GM21447 (cell line): ENCODE data around the gene SPINK7.
A peak's percentile ranks its signal among the peaks of the same experiment; 100 is the strongest.
"Not testable (repeated sequence)": the region's sequence is repeated elsewhere in the genome, so short reads cannot be mapped to it uniquely, and the experiment has no call there.

Experiments used
- ATAC-seq: cut with Tn5 transposase; IDR thresholded peaks from one replicate; pipeline ENCODE4 v1.9.1; 2021; ENCODE audit not compliant: unreplicated experiment

Gene SPINK7

GRCh38 chr5:148312153-148312552 is at the start of gene SPINK7:
SPINK7 (plus strand) TSS chr5:148312423; CDS start chr5:148312484, 61 bp downstream.
- no peak for ATAC-seq

GRCh38 chr5:148267962-148268361 is 44.3 kb upstream of the SPINK7 start:
- ATAC-seq = no peak

GRCh38 chr5:148268566-148268965 is 43.7 kb upstream of the SPINK7 start, which contains the start of gene SPINK13:
SPINK13 (plus strand) TSS chr5:148268794; CDS start chr5:148270073, 1,279 bp downstream.
- no peak for ATAC-seq

DNA sequence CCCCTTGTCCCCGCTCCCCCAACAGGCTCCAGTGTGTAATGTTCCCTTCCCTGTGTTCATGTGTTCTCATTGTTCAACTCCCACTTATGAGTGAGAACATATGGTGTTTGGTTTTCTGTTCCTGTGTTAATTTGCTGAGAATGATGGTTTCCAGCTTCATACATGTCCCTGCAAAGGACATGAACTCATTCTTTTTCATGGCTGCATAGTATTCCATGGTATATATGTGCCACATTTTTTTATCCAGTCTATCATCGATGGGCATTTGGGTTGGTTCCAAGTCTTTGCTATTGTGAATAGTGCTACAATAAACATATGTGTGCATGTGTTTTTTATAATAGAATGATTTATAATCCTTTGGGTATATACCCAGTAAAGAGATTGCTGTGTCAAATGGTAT is 37.1 kb upstream of the SPINK7 start:
- not testable (repeated sequence) for ATAC-seq

DNA sequence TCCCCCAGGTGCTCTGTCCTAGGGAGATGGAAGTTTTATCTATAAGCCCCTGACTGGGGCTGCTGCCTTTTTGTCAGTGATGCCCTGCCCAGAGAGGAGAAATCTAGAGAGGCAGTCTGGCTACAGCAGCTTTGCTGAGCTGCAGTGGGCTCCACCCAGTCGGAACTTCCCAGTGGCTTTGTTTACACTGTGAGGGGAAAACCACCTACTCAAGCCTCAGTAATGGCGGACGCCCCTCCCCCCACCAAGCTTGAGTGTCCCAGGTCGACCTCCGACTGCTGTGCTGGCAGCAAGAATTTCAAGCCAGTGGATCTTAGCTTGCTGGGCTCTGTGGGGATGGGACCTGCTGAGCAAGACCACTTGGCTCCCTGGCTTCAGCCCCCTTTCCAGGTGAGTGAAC is 31.3 kb upstream of the SPINK7 start:
- ATAC-seq = not testable (repeated sequence)

GRCh38 chr5:148281336-148281735 is 30.9 kb upstream of the SPINK7 start:
- not testable (repeated sequence) for ATAC-seq

DNA sequence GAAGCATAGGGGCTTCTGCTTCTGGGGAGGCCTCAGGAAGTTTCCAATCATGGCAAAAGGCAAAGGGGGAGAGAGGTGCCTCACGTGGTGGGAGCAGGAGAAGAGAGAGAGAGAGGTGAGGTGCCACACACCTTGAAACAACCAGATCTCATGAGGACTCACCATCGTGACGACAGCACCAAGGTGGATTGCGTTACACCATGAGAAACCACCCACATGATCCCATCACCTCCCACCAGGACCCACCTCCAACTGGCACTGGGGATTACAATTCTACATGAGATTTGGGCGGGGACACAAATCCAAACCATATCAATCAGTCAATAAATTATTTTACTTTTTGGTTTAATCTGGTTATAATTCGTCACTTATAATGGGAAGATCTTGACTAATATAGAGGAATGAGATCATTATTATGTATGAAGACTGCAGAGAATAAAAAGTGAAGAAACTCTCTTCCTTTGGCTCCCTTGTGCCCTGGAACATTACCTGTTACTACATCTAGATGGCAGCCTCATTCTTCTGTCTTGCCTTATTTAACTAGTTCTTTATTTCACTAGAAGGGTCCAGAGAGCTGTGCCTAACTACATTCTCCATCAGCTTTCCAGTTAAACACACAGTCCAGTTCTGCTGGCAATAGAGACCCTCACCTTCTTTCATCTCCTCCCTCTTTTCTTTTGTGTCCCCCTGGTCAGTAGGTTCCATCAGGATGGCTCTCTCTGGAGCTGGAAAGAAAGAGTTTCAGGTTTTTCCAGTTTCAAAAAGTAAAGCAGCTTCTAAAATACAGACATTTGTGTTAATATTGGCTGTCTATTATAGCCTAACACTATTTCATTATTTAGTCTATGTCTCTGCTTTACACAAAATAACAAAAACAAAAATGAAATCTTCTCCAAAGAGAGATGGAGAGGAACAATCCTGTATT is 21.7 kb upstream of the SPINK7 start:
- no peak for ATAC-seq

- ATAC-seq = no peak
Measured at GRCh38 chr5:148297731-148298130, 14.5 kb upstream of the SPINK7 start.

- no peak for ATAC-seq
Measured at GRCh38 chr5:148306446-148306845, 5.8 kb upstream of the SPINK7 start.

DNA sequence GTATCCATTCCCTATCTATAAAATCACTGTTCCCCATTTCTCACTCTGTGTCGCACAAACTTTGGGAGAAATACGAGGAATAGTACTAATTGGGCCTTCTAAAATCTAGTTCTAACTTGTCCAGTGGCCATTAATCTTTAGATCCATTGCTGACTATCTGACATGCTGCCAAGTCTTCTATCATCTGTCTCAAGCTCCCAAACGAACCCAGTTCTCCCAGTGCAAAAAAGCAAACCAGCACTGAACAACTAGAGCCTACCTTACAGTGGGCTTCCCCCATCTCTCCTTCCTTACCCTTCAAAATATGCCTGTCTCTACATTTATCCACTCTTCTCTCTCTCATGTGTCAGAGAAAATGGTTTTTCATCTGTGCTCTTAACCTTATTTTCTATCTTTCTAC is 3.2 kb upstream of the SPINK7 start:
- ATAC-seq = no peak

DNA sequence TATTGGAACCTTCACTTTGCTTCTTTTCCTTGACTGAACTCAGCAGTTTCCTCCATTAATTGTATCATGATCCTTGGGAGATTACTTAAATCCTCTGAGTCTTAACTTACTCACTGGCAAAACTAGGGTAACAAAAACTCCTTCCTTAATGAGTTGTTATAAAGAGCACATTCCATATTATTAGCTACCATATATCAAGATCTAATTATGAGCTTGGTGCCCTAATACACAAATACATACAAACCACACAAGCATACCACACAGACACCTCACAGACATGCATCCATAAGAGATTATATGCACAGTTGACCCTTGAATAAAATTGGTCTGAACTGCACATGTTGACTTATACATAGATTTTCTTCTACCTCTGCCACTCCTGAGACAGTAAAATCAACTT is 2.5 kb upstream of the SPINK7 start:
- no peak for ATAC-seq

DNA sequence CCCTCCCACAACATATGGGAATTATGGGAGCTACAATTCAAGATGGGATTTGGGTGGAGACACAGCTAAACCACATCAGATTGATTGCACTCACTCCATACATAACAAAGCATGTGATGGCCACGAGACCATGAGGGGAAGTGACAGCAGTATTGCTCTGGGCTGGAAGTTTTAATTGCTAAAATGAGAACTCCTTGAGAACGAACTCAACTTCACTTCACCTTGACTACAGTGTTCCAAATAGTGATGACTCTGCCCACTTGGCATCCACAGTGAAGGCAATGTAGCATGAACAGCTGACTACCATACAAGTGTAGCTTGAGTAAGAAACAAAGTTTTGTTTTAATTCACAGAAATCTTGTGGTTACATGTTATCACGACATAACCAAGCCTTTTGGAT is 739 bp upstream of the SPINK7 start:
- ATAC-seq = no peak

GRCh38 chr5:148314187-148314586 is 2.0 kb downstream of the SPINK7 start:
- ATAC-seq = no peak

DNA sequence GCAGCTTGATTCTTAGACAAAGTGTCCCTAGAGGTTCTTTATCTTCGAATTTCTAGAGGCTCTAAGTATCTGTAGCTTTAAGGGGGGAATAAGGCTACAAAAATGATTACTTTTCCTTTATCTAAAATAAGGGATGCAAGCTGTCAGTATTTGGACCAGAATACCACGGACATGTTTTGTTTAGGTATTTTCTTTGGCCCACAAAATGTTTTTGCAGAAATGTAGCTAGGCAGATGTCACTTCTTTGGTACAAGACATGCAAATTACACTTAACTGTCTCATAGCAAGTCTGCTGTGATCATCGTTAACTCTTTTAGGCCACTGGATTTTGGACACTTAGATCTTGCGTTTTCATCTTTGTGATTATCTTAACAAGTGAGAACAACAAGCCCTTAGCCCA is 2.5 kb downstream of the SPINK7 start:
- no peak for ATAC-seq

DNA sequence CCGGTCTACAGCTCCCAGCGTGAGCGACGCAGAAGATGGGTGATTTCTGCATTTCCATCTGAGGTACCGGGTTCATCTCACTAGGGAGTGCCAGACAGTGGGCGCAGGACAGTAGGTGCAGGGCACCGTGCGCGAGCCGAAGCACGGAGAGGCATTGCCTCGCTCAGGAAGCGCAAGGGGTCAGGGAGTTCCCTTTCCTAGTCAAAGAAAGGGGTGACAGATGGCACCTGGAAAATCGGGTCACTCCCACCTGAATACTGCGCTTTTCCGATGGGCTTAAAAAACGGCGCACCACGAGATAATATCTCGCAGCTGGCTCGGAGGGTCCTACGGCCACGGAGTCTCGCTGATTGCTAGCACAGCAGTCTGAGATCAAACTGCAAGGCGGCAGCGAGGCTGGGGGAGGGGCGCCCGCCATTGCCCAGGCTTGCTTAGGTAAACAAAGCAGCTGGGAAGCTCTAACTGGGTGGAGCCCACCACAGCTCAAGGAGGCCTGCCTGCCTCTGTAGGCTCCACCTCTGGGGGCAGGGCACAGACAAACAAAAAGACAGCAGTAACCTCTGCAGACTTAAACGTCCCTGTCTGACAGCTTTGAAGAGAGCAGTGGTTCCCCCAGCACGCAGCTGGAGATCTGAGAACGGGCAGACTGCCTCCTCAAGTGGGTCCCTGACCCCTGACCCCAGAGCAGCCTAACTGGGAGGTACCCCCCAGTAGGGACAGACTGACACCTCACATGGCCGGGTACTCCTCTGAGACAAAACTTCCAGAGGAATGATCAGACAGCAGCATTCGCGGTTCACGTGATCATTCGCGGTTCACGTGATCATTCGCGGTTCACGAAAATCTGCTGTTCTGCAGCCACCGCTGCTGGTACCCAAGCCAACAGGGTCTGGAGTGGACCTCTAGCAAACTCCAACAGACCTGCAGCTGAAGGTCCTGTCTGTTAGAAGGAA is 8.1 kb downstream of the SPINK7 start:
- ATAC-seq = not testable (repeated sequence)

DNA sequence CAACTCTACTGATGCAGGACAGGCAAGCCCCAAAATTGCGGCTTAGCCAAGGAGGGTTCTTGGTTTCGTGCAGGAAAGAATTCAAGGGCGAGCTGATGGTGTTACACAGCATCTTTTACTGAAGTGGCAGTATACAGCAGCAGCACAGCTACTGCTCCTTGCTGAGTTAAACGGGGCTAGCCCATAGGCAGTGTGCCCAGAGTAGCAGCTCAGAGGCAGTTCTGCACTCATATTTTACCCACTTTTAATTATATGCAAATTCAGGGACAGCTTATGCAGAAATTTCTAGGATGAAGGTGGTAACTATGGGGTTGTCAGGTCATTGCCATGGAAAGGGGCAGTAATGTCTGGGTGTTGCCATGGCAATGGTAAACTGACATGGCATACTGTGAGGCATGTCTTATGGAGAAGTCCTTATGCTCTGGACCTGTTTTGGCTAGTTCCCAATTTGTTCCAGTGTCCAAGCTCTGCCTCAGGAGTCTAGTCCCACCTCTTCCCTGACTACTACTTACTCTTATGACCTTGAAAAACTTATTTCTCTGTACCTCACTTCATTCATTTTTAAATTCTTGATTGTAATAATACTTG is 21.1 kb downstream of the SPINK7 start:
- no peak for ATAC-seq

- no peak for ATAC-seq
Measured at GRCh38 chr5:148335259-148335658, 23.0 kb downstream of the SPINK7 start, which contains the start of gene SPINK9. SPINK9 (plus strand) TSS chr5:148335559; CDS start chr5:148335614, 55 bp downstream.

DNA sequence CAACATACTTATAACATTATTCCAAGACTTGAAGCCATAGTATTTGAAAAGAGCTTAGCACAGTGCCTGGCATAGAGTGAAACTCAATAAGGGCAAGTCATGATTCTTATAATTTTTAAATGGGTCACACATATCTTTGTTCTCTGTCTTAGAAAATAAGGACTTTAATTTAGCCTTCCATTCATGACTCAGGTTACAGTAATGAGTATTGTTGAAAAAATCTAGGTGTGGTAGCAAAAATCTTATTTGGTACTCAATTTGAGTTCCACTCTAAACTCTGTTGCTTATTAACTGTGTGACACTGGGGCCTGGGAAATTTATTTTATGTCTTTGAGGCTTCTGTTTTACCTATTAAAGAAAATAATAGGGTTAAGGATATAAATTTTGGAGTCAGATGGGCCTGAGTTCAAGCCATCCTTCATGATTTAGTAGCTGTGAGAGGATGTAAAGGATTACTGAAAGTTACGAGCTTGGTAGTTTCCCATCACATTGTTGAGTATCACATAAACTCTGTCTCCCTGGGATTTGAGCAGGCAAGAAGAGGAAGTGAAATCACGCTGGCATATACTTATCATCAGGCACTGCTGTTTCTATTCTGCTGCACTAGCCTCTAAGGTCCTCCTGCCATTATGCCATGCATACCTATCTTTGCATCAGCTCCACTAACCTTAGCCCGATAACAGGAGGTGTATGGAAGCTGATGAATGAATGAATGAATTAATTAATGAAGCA is 24.6 kb downstream of the SPINK7 start:
- ATAC-seq = peak; percentile 81

GRCh38 chr5:148342371-148343045 is 30.3 kb downstream of the SPINK7 start:
- ATAC-seq = no peak

GRCh38 chr5:148343046-148343407 is 30.8 kb downstream of the SPINK7 start:
- ATAC-seq = no peak
